Activated naive CD4-positive, alpha-beta T cell (primary cell): ENCODE data around the gene GRID1.
"Not testable (repeated sequence)": the region's sequence is repeated elsewhere in the genome, so short reads cannot be mapped to it uniquely, and the experiment has no call there.

ENCODE experiments used
- DNase-seq, 4 experiments: peaks; one replicate each; lab custom pipeline; 2025; lab: John Stamatoyannopoulos, UW

Gene GRID1

DNA sequence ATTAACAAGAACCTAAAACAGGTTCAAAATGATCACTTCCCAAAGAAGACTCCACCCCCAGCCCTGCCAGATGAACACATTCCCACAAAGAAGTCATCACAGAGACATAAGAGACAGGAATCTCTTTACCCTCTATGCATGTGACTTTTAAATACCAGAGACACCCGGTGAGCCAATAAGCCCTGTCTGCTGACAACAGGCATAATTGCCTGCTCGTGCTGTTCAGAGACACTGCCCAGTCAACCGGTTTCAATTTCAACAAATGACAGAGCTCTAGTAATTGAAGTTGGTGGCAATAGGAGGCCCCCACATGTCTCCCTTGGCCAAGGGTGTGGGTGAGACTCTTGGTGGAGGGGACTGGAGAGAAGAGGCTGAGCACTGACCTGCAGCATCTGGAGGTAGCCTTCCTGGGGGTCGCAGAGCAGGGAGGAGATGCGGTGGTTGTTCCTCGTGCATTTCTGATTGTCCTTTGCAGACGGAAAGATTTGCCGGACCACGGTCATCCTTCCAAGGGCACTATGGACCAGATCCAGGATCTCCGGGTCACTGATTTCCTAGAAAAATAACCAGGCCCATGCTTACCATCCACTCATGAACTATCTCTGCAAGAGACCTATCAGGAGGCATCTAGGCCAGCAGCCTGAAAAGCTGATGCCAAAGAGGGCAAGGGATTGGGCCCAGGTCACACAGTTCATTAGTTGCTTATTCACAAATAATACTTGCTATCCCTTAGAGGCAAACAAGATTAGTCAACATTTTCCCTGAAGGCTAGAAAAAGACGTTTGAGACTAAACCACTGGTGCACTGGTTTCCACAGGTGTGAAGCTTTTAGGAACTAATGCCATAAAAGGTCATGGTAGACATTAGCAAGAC lies 497.7 kb downstream of the GRID1 start:
- DNase-seq, result no peak

DNA sequence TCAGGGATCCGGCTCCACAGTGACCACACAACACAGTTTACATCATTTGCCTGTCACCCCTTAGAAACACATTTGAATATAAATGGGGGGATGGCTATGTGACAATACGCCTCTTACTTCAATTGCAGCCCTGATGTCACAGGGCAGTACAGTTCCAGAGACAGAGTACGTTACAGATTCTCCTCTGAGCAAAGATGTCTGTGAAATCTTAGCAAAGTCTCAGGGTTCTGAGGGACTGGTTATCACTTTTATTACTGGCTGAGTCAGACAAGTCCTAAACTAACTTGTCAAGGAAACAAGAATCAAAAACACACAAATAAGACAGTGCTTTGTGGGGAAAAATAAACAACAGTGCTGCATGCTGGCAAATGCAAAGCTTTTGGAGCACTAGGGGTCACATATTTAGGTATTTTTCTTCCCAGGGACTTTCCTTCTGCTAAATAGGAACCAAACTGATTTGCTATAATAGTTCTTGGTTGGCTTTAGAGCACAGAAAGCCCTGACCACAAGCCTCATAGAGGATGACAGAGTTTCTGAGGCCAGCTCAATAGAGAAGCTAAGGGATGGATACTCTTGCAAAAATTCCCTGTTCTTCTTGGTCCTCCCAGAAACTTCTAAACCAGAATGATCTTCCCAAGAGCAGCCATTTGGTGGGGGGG lies 501.6 kb downstream of the GRID1 start:
- no peak for DNase-seq

DNA sequence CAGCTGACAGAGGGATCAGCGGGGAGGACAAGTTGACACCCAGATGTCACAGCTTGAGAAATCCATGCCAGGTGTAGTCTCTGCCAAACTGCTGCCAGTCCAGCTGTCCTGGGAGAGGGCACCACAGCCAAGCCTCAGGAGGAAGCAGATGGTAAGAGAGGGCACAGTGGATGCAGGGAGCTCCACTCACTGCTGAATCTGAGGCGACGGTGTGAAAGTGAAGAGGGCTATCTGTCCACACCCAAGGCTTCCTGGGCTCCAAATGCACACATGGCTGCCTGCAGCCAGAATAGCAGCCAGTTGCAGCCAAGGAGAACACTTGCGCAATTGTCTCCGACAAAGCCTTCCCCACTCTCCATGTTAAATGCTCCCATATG lies 502.4 kb downstream of the GRID1 start:
- no peak for DNase-seq

DNA sequence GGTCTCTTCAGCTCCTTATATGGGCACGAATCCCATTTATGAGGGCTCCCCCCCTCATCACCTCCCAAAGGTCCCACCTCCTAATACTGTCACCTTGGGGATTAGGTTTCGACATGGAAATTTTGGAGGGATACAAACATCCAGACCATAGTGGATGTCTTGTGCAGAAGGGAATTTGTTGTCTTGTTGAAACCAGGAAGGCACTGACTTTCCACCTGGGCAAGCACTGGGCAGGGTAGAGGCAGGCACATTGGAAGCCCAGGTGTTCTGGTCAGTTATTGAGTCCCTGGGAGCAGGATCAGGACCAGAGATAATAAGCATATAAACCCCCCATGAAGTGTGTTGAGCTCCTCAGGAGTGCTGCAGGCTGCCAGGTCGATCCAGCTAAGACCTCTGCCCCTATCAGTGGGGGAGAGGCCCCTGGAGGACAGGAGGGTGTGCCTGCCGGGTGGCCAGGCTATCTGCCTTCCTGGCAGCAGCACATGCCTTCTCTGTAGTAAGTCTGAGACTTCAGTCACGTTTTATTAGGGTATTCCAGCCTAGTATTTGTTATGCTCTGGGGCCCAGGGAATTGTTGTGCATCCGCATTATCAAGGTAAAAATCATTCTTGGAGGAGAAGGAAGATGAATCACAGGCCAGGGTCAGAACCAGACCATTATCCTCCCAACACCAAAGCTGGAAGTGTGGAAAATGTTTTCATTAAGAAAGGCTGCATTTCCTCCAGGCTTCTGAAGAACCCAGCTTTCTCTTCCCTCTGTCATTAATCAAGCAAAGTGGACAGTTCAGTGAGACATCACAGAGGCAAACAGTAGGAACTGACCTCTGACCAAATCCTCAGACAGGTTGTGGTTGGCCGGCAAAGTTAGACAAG lies 503.1 kb downstream of the GRID1 start:
- no peak for DNase-seq

DNA sequence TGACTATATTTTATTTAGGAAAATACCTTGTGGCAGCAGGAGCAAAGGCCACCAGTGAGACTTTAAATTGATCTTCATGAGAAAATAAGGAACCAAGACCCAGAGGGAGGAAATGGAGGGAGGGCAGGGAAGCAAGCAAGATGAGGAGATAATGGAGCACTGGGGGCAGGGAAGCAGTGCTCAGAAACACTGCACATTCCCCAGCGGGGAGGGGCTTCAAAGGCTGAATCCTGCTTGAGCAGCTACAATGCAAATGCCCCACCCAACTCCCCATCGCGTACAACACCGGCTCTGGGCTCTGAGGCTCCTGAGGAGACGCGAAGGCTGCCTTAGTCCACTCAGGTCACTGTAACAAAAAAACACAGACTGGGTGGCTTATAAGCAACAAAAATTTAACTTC lies 503.8 kb downstream of the GRID1 start:
- no peak for DNase-seq

DNA sequence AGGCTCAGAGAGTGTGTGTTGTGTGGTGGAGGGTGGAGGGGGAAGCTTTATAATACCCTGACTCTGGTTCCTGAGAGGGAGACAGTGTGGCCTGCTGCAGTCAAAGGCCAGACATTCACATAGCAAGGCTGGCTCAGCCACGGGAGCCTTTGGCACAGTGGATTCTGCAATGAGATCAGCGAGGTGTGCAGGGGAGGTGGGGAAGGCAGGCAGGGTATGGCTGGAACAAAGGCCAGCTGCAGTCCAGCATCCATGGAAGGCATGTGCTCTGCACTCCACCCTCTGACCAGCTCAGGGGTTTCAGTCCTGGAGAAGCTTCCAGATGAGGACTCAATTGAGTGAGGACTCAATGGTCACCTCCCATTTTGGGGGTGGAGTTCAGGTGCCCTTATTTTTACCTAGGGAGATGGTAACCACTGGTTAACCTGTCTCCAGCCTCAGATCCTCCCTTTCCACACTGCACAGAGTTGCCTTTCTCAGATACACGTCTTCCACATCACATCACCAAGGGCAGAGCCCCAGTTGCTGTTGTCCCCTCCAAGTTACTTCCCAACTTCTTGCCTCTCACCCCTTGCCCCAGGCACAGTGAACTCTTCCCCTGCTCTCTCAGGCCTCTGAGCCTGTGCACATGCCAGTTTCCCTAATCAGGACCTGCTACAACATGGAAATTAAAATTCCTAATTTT lies 504.9 kb downstream of the GRID1 start:
- no peak for DNase-seq

DNA sequence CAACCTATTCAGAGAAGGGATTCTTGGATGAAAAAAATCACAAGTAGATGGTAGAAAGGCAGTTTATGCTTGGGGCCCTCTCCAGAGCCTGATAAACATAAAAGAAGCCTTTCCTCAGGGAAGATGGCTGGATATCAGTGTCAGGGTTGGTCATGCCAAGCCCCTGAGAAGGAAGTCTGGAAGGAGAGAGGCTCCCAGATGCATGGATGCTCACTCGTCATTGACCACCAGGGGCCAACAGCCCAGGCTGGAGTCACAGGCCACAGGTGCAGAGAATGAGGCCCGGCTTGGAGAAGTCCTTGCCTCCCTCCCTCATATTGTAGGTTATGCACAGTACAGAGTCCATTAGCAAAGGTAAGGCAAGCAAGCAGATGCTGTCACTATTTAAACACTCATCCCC lies 506.7 kb downstream of the GRID1 start:
- DNase-seq, result no peak

DNA sequence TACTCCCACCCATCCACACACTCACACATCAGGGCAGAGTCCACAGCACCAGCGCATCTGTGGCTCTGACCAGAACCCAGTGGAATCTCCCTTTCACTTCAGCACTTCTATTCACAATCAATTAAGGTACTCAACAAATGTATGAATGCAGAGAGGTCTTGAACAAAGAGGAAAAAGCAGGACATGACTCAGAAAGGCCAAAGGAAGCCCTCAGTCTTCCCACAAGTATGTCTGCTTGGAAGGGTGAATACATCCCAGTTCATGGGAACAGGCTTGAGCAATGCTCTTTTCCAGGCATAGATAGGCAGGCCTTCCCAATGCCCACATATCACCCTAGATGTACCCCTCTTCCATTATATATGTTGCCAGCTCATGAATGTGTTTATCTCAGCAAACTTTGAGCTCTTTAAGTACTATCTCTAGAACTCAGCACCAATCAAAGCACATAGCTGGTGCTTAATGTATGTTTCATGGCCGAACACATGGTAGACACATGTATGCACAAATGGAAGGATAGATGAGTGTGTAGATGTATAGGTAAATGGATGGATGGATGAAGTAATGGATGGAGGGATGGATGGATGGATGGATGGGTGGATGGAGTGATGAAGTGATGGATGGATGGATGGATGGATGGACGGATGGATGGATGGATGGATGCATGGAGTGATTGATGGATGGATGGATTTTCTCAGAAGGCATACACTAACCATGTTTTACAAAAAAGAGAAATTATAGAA lies 507.6 kb downstream of the GRID1 start:
- DNase-seq, result no peak

DNA sequence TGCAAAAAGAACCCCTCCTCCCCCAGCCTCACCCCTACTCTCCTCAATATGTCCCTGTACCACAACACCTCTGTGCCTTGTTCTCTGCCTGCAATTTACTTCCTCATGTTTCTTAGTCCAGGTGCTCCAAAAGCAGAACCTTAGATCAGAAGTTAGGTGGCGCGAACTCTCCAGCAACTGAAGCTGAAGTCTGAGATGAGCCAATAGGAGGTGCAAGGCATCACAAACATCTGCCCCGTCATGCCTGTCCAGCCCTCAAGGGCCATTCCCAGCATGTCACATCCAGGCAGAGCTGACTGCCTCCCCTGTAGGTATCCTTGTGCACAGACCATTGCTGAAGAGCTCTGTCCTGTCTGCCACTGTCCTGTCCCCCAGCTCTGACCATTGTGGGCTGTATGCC lies 508.8 kb downstream of the GRID1 start:
- DNase-seq, result no peak

DNA sequence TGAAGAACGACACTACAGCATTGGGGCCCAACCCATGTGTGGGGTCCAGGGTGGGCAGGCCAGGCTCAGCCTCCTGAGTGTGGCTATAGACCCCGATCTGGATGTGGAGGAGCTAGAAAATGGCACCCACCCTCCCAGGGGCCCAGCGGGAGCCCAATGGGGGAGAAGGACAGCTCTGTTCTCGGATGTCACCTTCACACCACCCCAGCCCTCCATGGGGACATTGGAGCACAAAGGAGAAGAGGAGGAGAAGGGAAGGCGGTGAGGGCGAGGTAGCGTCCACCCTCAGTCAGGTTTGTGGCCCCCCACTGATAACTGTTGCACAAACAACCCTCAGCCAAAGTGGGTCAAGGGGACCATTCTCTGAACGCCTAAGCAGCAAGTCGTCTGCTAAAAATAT lies 509.3 kb downstream of the GRID1 start:
- no peak for DNase-seq

DNA sequence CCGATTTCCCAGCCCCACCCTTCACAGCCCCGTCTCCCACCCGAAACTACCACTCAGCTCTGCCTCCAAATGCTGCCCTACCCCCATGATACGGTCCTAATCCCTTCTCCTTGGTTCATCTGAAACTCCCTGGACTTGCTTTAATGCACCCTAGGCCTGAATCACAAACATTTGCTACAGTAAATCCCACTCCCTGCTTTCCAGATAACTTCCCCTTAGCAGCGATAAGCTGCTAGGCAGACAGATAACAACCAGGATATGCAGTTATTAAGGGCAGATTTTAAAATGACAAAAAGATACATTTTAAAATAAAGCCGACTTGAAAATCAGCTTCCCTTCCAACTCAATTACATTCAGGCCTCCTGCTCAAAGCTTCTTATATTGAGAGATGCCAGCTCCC lies 514.7 kb downstream of the GRID1 start:
- DNase-seq, result no peak

DNA sequence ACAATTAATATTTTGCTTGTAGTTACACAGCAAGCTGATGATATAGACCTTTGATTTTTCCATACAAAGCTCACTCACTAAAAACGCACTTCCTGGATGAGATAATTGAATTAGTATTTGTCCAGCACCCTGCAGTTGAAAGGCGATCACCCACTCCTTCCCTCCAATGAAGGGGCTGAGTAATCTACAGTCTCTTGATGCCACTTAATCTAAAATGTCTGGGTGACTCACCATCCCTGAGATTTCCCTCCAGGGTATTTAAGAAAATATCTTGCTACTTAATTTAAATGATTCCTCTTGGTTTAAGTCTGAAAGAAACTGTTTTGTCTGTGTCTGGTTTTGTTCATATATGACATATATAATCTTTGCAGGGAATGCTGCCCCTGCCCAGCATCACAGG lies 515.3 kb downstream of the GRID1 start:
- DNase-seq, result no peak

DNA sequence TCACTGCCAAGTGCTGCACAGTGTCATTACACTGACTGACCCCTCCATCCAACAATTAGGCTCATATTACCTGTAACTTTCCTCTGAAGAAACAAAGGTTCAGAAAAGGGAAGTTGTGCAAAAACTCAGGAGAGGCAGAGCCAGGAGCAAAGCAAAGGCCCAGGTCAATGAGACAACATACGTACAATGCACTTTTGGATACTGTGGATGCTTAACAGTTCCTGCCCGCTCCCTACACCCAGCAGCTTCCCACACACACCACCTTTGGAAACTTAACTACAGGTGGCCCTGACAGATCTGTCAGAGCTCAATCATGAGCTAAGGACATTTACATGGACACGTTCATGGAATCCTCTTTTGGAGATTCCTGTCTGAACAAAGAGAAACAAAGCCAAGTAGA lies 515.9 kb downstream of the GRID1 start:
- DNase-seq, result no peak

DNA sequence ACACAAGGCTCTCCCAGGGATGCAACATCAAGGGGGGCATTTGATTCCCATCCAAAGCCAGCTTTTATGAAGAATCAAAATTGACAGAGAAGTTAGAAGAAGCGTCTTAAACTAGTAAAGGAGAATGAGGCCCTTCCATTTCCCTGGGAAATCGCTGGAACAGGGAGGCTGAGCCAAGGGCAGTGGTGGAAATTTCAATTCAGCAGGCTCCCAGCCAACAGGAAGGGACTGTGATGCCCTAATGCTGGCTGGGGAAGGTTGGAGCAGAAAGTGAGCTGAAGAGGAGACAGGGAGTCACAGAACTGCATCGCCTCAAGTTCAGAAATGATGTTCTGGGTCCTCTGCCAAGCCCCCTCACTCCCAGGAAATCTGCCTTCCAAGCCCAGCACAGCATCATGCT lies 517.3 kb downstream of the GRID1 start:
- no peak for DNase-seq

DNA sequence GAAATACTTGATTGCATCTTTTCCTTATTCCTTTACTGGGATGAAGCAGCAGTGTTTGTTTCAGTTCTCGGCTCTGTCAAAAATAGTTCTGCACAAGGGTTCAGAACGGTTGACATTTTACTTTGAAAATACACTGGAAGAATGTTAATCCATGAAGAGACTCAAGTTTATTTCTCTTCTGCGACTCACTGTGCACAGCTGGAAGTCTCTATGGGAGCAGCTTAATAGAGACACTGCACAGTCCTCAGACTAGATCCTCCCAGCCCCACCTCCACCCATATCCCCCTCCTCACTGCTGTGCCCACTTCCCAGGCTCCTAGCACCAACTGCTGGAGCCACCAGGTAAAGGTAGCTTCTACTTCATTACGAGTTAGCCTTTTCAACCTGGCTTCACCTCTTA lies 517.8 kb downstream of the GRID1 start:
- no peak for DNase-seq

DNA sequence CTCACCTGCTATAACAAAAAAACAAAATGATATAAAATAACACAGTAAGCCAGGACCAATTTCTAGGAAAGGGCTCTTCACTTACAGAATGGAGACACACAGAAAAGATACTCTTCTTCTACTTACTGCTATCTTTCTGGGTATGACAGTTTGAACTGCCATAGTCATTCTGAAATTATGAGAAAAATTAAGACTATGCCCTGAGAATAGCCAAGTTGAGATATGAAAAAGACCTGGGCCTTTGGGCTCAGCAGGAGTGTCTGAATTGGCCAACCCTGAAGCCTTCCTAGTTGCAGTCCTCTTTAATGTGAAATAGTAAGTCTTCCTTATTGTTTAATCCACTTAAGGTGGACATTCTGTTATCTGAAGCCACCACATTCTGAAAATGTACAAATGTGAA lies 519.5 kb downstream of the GRID1 start:
- DNase-seq, result no peak

DNA sequence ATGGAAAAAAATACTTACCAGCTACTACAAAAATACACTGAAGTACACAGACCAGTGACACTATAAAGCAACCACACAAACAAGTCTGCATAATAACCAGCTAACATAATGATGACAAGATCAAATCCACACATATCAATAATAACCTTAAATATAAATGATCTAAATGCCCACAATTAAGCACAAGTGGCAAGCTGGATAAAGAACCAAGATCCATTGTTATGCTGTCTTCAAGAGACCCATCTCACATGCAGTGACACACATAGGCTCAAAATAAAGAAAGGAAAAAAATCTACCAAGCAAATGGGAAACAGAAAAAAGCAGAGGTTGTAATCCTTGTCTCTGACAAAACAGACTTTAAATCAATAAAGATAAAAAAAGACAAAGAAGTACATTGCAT lies 527.9 kb downstream of the GRID1 start:
- DNase-seq, result not testable (repeated sequence)

DNA sequence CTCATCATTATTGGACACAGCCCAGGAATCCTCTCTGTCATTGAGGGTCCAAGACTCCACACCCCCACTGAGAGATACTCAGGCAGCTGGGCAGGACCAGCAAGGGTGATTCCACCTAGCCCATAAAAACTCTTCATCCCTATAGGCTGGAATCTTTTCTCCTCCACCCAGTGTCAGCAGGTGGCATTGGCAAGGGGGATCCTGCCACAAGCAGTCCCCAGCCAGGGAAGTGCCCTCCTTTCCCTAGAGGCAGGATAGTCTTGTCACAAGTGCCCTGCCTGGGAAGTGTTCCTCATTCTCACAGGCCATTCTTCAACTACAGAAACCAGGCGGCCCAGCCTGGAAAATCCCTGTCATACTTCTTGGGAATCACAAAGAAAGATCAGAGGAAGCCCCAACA lies 533.6 kb downstream of the GRID1 start:
- no peak for DNase-seq

DNA sequence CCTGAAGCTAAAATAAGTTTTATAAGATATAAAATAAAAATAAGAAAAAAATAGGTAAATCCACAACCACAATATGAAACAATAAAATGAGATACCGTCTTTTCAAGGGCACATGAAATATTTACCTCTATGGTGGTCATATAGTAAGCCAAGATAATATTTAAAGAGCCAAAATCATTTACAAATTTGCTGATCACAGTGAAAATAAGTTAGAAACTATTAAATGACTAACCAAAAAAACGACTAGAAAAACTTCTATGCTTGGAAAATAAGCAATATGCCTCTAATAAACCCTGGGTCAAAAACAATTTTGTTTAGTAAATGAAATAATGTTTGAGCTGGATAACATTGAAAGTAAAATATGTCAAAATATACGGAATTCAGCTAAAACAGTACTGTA lies 535.2 kb downstream of the GRID1 start:
- no peak for DNase-seq

DNA sequence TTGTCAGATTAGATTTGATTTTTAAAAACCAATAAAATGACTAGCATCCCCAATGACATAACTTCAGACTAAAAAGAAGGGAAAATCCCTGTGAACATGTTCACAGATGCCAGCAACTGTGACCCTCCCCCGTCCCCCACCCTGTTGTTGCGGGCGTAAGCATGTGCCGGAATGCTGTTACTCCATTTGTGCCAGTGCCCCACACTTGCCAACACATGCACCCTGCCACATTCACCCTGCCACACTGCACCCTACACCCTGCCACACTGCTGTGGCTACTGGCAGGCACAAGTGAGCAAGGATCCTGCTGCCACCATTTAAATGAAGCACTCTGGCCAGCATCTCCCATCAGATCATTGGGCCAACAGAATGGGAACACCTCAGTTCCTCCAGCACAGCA lies 540.2 kb downstream of the GRID1 start:
- DNase-seq, result no peak

DNA sequence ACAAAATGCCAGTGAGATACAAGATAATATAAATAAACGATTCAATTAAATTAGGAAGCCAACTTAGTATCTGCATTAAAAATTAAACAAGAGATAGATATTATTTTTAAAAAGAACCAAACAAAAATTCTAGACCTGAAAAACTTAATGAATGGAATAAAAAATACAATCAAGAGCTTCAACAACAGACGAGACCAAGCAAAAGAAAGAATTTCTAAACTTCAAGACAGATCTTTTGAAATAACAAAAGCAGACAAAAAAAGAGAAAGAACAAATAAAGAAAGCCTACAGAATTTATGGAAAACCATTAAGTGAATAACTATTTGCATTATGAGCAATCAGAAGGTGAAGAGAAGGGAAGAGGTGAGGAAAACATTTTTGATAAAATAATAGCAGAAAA lies 555.2 kb downstream of the GRID1 start:
- no peak for DNase-seq

DNA sequence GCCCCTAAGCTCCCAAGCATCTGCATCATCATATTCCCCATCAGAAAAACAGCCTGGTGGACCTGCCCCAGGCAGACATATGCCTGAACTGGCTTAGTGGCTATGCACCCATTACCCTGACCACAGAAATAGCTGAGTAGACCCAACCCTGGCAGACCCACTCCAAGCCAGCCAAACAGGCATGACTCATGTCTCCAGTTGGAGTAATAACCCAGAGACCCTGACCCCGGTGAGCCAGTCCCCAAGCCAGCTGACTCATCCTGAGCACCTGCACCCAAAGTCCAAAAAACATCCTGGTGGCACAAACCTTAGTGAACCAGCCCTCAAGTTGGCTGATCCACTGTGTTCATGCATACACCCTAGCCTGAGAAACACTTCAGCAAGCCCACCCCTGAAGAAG lies 555.9 kb downstream of the GRID1 start:
- no peak for DNase-seq
